DOHH2 (cell line): ENCODE results near the gene MEPE.
"Not testable (repeated sequence)": the region's sequence is repeated elsewhere in the genome, so short reads cannot be mapped to it uniquely, and the experiment has no call there.

Experiments
- EZH2phosphoT487 ChIP-seq: fragments of 200-600 bp; sonication (generic); IDR thresholded peaks from 2 replicates; pipeline ENCODE4 v1.6.1; 2017; ENCODE audit warnings: borderline replicate concordance, mild to moderate bottlenecking, antibody characterized with exemption, low read length, moderate library complexity, mixed read lengths
- TF ChIP-seq, protein P1 (sequence below): fragments of 200-600 bp; sonication (generic); IDR thresholded peaks from one replicate; pipeline ENCODE4 v1.5.1; 2014; ENCODE audit warnings: antibody characterized with exemption, mild to moderate bottlenecking, low read depth, low read length; ENCODE audit not compliant: poor library complexity, severe bottlenecking

GRCh38 chr4:87890753-87891152 lies 58.0 kb downstream of the MEPE start:
- TF ChIP-seq, protein P1, sequence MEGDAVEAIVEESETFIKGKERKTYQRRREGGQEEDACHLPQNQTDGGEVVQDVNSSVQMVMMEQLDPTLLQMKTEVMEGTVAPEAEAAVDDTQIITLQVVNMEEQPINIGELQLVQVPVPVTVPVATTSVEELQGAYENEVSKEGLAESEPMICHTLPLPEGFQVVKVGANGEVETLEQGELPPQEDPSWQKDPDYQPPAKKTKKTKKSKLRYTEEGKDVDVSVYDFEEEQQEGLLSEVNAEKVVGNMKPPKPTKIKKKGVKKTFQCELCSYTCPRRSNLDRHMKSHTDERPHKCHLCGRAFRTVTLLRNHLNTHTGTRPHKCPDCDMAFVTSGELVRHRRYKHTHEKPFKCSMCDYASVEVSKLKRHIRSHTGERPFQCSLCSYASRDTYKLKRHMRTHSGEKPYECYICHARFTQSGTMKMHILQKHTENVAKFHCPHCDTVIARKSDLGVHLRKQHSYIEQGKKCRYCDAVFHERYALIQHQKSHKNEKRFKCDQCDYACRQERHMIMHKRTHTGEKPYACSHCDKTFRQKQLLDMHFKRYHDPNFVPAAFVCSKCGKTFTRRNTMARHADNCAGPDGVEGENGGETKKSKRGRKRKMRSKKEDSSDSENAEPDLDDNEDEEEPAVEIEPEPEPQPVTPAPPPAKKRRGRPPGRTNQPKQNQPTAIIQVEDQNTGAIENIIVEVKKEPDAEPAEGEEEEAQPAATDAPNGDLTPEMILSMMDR: not testable (repeated sequence)
- not testable (repeated sequence) for TF ChIP-seq EZH2phosphoT487
